WTC11 (cell line): ENCODE data around the gene LRRC49.

ENCODE experiments used
- ATF1 ChIP-seq: sonication (generic); formaldehyde crosslinking; IDR thresholded peaks from 2 replicates; pipeline ENCODE4 v1.8.1; 2023; ENCODE audit warnings: mild to moderate bottlenecking, moderate library complexity, missing genetic modification reagents
- CBFB ChIP-seq: sonication (generic); formaldehyde crosslinking; IDR thresholded peaks from 2 replicates; pipeline ENCODE4 v1.8.1; 2022; ENCODE audit warnings: mild to moderate bottlenecking, low read depth, missing genetic modification reagents
- CREM ChIP-seq: sonication (generic); formaldehyde crosslinking; IDR thresholded peaks from 2 replicates; pipeline ENCODE4 v1.8.1; 2022; ENCODE audit warnings: mild to moderate bottlenecking, missing genetic modification reagents, moderate library complexity
- FOXJ3 ChIP-seq: sonication (generic); formaldehyde crosslinking; IDR thresholded peaks from 2 replicates; pipeline ENCODE4 v1.9.0; 2021; ENCODE audit warnings: missing genetic modification reagents, mild to moderate bottlenecking, borderline replicate concordance
- NR2C2 ChIP-seq: sonication (generic); formaldehyde crosslinking; IDR thresholded peaks from 2 replicates; pipeline ENCODE4 v1.8.0; 2022; ENCODE audit warnings: mild to moderate bottlenecking, missing genetic modification reagents
- SP1 ChIP-seq: sonication (generic); formaldehyde crosslinking; conservative IDR thresholded peaks from 2 replicates; pipeline ENCODE4 v1.8.1; 2022; ENCODE audit warnings: missing genetic modification reagents
- TF ChIP-seq, protein P1 (sequence below): fragments of 200-600 bp; IDR thresholded peaks from 2 replicates; pipeline ENCODE4 v1.8.0; 2022; ENCODE audit warnings: antibody characterized with exemption

DNA sequence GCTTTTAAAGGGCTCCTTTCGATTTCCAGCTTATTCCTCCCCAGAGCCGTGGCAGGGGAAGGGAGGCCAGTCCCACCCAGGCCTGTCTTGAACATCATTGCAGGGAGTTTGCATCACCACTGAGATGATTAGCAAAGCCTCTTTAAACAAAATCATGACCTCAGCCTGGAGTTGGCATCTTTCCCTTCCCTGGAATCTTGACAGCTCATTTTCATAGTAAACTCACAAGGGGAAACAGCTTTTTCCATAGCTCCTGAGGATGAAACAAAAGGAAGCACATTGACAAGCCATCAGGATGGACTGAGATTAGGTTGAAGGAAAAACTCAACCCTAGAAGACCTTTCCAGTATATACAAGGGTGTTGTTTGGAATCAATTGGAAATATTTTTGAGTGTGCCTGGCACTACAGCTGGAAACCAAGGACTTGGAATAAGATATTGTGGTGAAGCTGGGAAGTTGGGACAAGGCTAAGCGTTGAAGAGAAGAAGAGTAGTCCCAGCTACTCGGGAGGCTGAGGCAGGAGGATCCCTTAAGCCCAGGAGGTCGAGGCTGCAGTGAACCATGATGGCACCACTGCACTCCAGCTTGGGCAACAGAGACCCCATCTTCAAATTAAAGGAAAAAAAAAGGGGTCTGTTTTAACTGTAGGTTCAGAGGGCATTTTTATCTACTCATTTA is 35.6 kb upstream of the LRRC49 start:
- TF ChIP-seq NR2C2 (CRISPR knock-in tag) (no peak), ATF1 (CRISPR knock-in tag) (no peak), CBFB (CRISPR knock-in tag) (no peak), SP1 (no peak), FOXJ3 (CRISPR knock-in tag) (no peak), CREM (CRISPR knock-in tag) (no peak)
- TF ChIP-seq, protein P1, sequence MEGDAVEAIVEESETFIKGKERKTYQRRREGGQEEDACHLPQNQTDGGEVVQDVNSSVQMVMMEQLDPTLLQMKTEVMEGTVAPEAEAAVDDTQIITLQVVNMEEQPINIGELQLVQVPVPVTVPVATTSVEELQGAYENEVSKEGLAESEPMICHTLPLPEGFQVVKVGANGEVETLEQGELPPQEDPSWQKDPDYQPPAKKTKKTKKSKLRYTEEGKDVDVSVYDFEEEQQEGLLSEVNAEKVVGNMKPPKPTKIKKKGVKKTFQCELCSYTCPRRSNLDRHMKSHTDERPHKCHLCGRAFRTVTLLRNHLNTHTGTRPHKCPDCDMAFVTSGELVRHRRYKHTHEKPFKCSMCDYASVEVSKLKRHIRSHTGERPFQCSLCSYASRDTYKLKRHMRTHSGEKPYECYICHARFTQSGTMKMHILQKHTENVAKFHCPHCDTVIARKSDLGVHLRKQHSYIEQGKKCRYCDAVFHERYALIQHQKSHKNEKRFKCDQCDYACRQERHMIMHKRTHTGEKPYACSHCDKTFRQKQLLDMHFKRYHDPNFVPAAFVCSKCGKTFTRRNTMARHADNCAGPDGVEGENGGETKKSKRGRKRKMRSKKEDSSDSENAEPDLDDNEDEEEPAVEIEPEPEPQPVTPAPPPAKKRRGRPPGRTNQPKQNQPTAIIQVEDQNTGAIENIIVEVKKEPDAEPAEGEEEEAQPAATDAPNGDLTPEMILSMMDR: no peak
